ENCODE data around the gene IFIT3. TPM values are rescaled to one million over a fixed set of nuclear protein-coding genes. Genes with fewer than 3 reads are reported as not detected.
"Not testable (repeated sequence)": the region's sequence is repeated elsewhere in the genome, so short reads cannot be mapped to it uniquely, and the experiment has no call there.

Gene IFIT3
- total and polyA plus RNA-seq, 7 experiments from 2014 or later: 1.8 to 22.3 (median 4.1) TPM

- Histone ChIP-seq H3K4me3 (ENCODE audit: low read length) (no peak overlapping the region), H3K9me3 (ENCODE audit: control insufficient read depth in 2 of 3, low read length in 3 of 3) (no peaks in the 10 kb centered on the region), H3K4me1 (ENCODE audit: control insufficient read depth in 2 of 2, insufficient read depth in 2 of 2, low read length in 2 of 2) (no peaks in the 10 kb centered on the region), H3K36me3 (ENCODE audit: control insufficient read depth in 2 of 3, insufficient read depth in 3 of 3, low read length in 3 of 3) (no peaks in the 10 kb centered on the region), H3K27me3 (ENCODE audit: control insufficient read depth in 2 of 2, insufficient read depth in 2 of 2, low read length in 2 of 2) (no peaks in the 10 kb centered on the region), H3K27ac (ENCODE audit: low read depth, low read length) (no peak overlapping the region)
- H3K27me3 Mint-ChIP-seq: peaks cover 0 to 70% (median 0%) of the 10 kb centered on the region in 5 donors
- H3K4me3 Mint-ChIP-seq: no peak overlapping the region
- intact Hi-C loops (cut with micrococcal nuclease): no loop called here
- H3K36me3 Mint-ChIP-seq: peaks cover 0 to 4% (median 0%) of the 10 kb centered on the region in 5 donors
- ChIA-PET CTCF (no interaction called here), POLR2A (no interaction called here)
- H3K4me1 Mint-ChIP-seq: peaks cover 8 to 27% (median 20%) of the 10 kb centered on the region in 7 donors
- ATAC-seq: no peak
- H3K27ac Mint-ChIP-seq: no peak overlapping the region
- no peak for DNase-seq
- H3K9me3 Mint-ChIP-seq: no peaks in the 10 kb centered on the region
These were observed 20.1 kb downstream of the IFIT3 start for GRCh38 chr10:89347701-89348457.

GRCh38 chr10:89348481-89348880 is 20.7 kb downstream of the IFIT3 start:
- no peak overlapping the region for H3K27ac ChIP-seq (ENCODE audit: low read depth, low read length)
- intact Hi-C loops (cut with micrococcal nuclease): no loop called here
- Mint-ChIP-seq H3K4me1 (peaks cover 8 to 27% (median 18%) of the 10 kb centered on the region in 7 donors), H3K27me3 (peaks cover 0 to 70% (median 0%) of the 10 kb centered on the region in 5 donors), H3K4me3 (no peak overlapping the region), H3K27ac (no peak overlapping the region), H3K9me3 (no peaks in the 10 kb centered on the region), H3K36me3 (peaks cover 0 to 3% (median 0%) of the 10 kb centered on the region in 5 donors)
- no peaks in the 10 kb centered on the region for H3K36me3 ChIP-seq (ENCODE audit: control insufficient read depth in 2 of 3, insufficient read depth in 3 of 3, low read length in 3 of 3)
- H3K4me1 ChIP-seq (ENCODE audit: control insufficient read depth in 2 of 2, insufficient read depth in 2 of 2, low read length in 2 of 2): no peaks in the 10 kb centered on the region
- H3K27me3 ChIP-seq (ENCODE audit: control insufficient read depth in 2 of 2, insufficient read depth in 2 of 2, low read length in 2 of 2): no peaks in the 10 kb centered on the region
- no peaks in the 10 kb centered on the region for H3K9me3 ChIP-seq (ENCODE audit: control insufficient read depth in 2 of 3, low read length in 3 of 3)
- ChIA-PET CTCF (no interaction called here), POLR2A (no interaction called here)
- H3K4me3 ChIP-seq (ENCODE audit: low read length): no peak overlapping the region
- ATAC-seq (no peak), DNase-seq (no peak)

- POLR2A ChIA-PET: no interaction called here
These were observed 21.2 kb downstream of the IFIT3 start for GRCh38 chr10:89348975-89349374.

GRCh38 chr10:89350631-89351315 is 23.0 kb downstream of the IFIT3 start:
- H3K4me1 ChIP-seq (ENCODE audit: control insufficient read depth in 2 of 2, insufficient read depth in 2 of 2, low read length in 2 of 2); H3K9me3 ChIP-seq (ENCODE audit: control insufficient read depth in 2 of 3, low read length in 3 of 3); intact Hi-C loops (cut with micrococcal nuclease); H3K27ac ChIP-seq (ENCODE audit: low read depth, low read length); H3K4me3 ChIP-seq (ENCODE audit: low read length); H3K36me3 Mint-ChIP-seq; ATAC-seq; DNase-seq; CTCF ChIA-PET; H3K9me3 Mint-ChIP-seq; H3K36me3 ChIP-seq (ENCODE audit: control insufficient read depth in 2 of 3, insufficient read depth in 3 of 3, low read length in 3 of 3); POLR2A ChIA-PET; H3K27me3 ChIP-seq (ENCODE audit: control insufficient read depth in 2 of 2, insufficient read depth in 2 of 2, low read length in 2 of 2): not testable (repeated sequence)
- Mint-ChIP-seq H3K27ac (peak overlapping the region in 1 of 9 donors; percentile 8), H3K4me1 (peaks cover 8 to 27% (median 18%) of the 10 kb centered on the region in 7 donors), H3K4me3 (peak overlapping the region in 2 of 10 donors; percentile 5 to 7), H3K27me3 (peaks cover 0 to 77% (median 0%) of the 10 kb centered on the region in 5 donors)

More at GRCh38 chr10:89348975-89349374, 21.2 kb downstream of the IFIT3 start:
- H3K4me3 Mint-ChIP-seq: no peak overlapping the region
- DNase-seq (no peak), ATAC-seq (no peak)
- no peaks in the 10 kb centered on the region for H3K27me3 ChIP-seq (ENCODE audit: control insufficient read depth in 2 of 2, insufficient read depth in 2 of 2, low read length in 2 of 2)
- peaks cover 0 to 2% (median 0%) of the 10 kb centered on the region in 11 donors for H3K9me3 Mint-ChIP-seq
- H3K27ac Mint-ChIP-seq: peak overlapping the region in 1 of 9 donors; percentile 4
- no peaks in the 10 kb centered on the region for H3K9me3 ChIP-seq (ENCODE audit: control insufficient read depth in 2 of 3, low read length in 3 of 3)
- intact Hi-C loops (cut with micrococcal nuclease): no loop called here
- H3K27me3 Mint-ChIP-seq: peaks cover 0 to 71% (median 0%) of the 10 kb centered on the region in 5 donors
- H3K4me3 ChIP-seq (ENCODE audit: low read length): no peak overlapping the region
- CTCF ChIA-PET: no interaction called here
- no peaks in the 10 kb centered on the region for H3K36me3 ChIP-seq (ENCODE audit: control insufficient read depth in 2 of 3, insufficient read depth in 3 of 3, low read length in 3 of 3)
- no peak overlapping the region for H3K27ac ChIP-seq (ENCODE audit: low read depth, low read length)
- H3K36me3 Mint-ChIP-seq: peaks cover 0 to 5% (median 2%) of the 10 kb centered on the region in 5 donors
- H3K4me1 Mint-ChIP-seq: peaks cover 8 to 27% (median 18%) of the 10 kb centered on the region in 7 donors
- no peaks in the 10 kb centered on the region for H3K4me1 ChIP-seq (ENCODE audit: control insufficient read depth in 2 of 2, insufficient read depth in 2 of 2, low read length in 2 of 2)

GRCh38 chr10:89351412-89351779 is 23.6 kb downstream of the IFIT3 start:
- peaks cover 0 to 8% (median 4%) of the 10 kb centered on the region in 5 donors for H3K36me3 Mint-ChIP-seq
- Histone ChIP-seq H3K9me3 (ENCODE audit: control insufficient read depth in 2 of 3, low read length in 3 of 3) (no peaks in the 10 kb centered on the region), H3K4me1 (ENCODE audit: control insufficient read depth in 2 of 2, insufficient read depth in 2 of 2, low read length in 2 of 2) (no peaks in the 10 kb centered on the region), H3K27me3 (ENCODE audit: control insufficient read depth in 2 of 2, insufficient read depth in 2 of 2, low read length in 2 of 2) (no peaks in the 10 kb centered on the region), H3K27ac (ENCODE audit: low read depth, low read length) (no peak overlapping the region), H3K36me3 (ENCODE audit: control insufficient read depth in 2 of 3, insufficient read depth in 3 of 3, low read length in 3 of 3) (no peaks in the 10 kb centered on the region), H3K4me3 (ENCODE audit: low read length) (no peak overlapping the region)
- H3K27ac Mint-ChIP-seq: peak overlapping the region in 1 of 9 donors; percentile 8
- no peak overlapping the region for H3K4me3 Mint-ChIP-seq
- peaks cover 0 to 4% (median 0%) of the 10 kb centered on the region in 11 donors for H3K9me3 Mint-ChIP-seq
- H3K27me3 Mint-ChIP-seq: peaks cover 0 to 76% (median 0%) of the 10 kb centered on the region in 5 donors
- H3K4me1 Mint-ChIP-seq: peaks cover 8 to 27% (median 16%) of the 10 kb centered on the region in 7 donors
- ChIA-PET CTCF (no interaction called here), POLR2A (no interaction called here)
- ATAC-seq (no peak), DNase-seq (no peak)
- intact Hi-C loops (cut with micrococcal nuclease): no loop called here

GRCh38 chr10:89351780-89352597 is 24.2 kb downstream of the IFIT3 start:
- H3K36me3 ChIP-seq (ENCODE audit: control insufficient read depth in 2 of 3, insufficient read depth in 3 of 3, low read length in 3 of 3): no peaks in the 10 kb centered on the region
- H3K4me3 ChIP-seq (ENCODE audit: low read length): no peak overlapping the region
- ATAC-seq: no peak
- no peaks in the 10 kb centered on the region for H3K27me3 ChIP-seq (ENCODE audit: control insufficient read depth in 2 of 2, insufficient read depth in 2 of 2, low read length in 2 of 2)
- POLR2A ChIA-PET: no interaction called here
- intact Hi-C loops (cut with micrococcal nuclease): no loop called here
- H3K27ac ChIP-seq (ENCODE audit: low read depth, low read length): no peak overlapping the region
- peaks cover 0 to 8% (median 4%) of the 10 kb centered on the region in 5 donors for H3K36me3 Mint-ChIP-seq
- CTCF ChIA-PET: no interaction called here
- H3K4me1 ChIP-seq (ENCODE audit: control insufficient read depth in 2 of 2, insufficient read depth in 2 of 2, low read length in 2 of 2): no peaks in the 10 kb centered on the region
- no peak for DNase-seq
- no peak overlapping the region for H3K27ac Mint-ChIP-seq
- no peaks in the 10 kb centered on the region for H3K9me3 ChIP-seq (ENCODE audit: control insufficient read depth in 2 of 3, low read length in 3 of 3)
- peaks cover 0 to 4% (median 0%) of the 10 kb centered on the region in 11 donors for H3K9me3 Mint-ChIP-seq
- no peak overlapping the region for H3K4me3 Mint-ChIP-seq
- H3K27me3 Mint-ChIP-seq: peaks cover 0 to 75% (median 0%) of the 10 kb centered on the region in 5 donors
- H3K4me1 Mint-ChIP-seq: peaks cover 8 to 27% (median 14%) of the 10 kb centered on the region in 7 donors
